Heart left ventricle (tissue), 13 donors: ENCODE results near the gene TOP1.

ENCODE experiments used
- POLR2A ChIP-seq, 2 donors: fragments of 450-650 bp; IDR thresholded peaks; one replicate each; pipeline ENCODE4 v1.6.1; 2017; ENCODE audit warnings: antibody characterized with exemption in 2 of 2, mild to moderate bottlenecking in 2 of 2, moderate library complexity in 2 of 2
- TF ChIP-seq, protein P1 (sequence below), 12 donors: fragments of 200-600 bp; sonication (generic) in 4 of 12; IDR thresholded peaks; one replicate each; pipeline versions ENCODE4 v1.5.0 to v1.8.0; 2018 to 2022; ENCODE audit warnings: antibody characterized with exemption in 12 of 12, mild to moderate bottlenecking in 5 of 12
- donor health status: ischemic (EF 13 %, LVEDD 7.1; RV severe dilation, severe dysfunction).
- donor health status: DM: no; HTN: yes; CAD: no.
- donor health status: DM: no; HTN: no; CAD: no.
- donor health status: ischemic (EF 25% LVEDD 6.9; RV normal size, moderate dysfunction).
- donor health status: ischemic (EF 25% LVEDD 5.7; RV mildly dilated, moderate dysfunction).
- donor health status: ischemic (EF 35%, LVEDD 5.7; RV mildly dilated, moderate dysfunction).
- donor health status: nonischemic (EF 11% LVEDD 7.7; RV severe dilation, severe dysfunction).
- donor health status: DM: yes; HTN: yes; CAD: no.
- donor health status: PGD.
- donor health status: ischemic (EF 29% LVEDD 5.4; RV normal size, mild dysfunction).
- donor health status: nonischemic (EF 23%, LVEDD 6.1; RV moderate dilation, normal function).

DNA sequence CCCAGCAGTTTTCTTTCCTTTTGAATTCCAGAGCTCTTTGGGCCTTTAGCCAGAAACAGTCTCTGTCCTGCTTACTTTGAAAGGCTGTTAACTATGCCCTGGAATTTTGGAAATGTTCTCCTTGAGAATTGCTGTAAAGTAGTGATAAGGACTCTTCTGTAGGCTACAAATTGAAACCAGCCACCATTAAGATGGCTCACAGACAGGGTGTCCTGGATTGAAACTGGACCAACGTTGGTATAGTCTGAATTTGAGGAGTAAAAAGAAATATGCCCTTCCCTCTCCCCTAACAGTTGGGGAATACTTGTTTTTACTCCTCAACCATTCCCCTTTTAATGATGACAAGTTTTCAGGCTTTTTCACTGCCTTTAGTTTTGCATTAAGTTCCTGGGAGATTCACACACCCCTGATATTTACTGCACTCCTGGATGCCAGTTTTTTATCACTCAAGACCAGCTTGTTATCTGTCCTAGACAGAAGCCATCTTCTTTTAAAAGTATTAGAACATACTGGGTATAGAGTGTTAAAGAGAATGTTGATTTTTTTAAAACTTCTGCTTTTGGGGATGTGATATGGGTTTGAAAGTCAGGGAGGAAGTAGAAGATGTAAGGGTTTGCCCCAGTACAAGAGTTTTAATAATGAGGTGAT, 21.9 kb downstream of the TOP1 start:
- TF ChIP-seq, protein P1, sequence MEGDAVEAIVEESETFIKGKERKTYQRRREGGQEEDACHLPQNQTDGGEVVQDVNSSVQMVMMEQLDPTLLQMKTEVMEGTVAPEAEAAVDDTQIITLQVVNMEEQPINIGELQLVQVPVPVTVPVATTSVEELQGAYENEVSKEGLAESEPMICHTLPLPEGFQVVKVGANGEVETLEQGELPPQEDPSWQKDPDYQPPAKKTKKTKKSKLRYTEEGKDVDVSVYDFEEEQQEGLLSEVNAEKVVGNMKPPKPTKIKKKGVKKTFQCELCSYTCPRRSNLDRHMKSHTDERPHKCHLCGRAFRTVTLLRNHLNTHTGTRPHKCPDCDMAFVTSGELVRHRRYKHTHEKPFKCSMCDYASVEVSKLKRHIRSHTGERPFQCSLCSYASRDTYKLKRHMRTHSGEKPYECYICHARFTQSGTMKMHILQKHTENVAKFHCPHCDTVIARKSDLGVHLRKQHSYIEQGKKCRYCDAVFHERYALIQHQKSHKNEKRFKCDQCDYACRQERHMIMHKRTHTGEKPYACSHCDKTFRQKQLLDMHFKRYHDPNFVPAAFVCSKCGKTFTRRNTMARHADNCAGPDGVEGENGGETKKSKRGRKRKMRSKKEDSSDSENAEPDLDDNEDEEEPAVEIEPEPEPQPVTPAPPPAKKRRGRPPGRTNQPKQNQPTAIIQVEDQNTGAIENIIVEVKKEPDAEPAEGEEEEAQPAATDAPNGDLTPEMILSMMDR (IDR thresholded peaks at IDR 0.05) = no peak
- no peak for TF ChIP-seq POLR2A (IDR thresholded peaks at IDR 0.05)
